Measurements from ENCODE around the gene HMGCL. TPM values are rescaled to one million over a fixed set of nuclear protein-coding genes. Genes with fewer than 3 reads are reported as not detected.
"Not testable (repeated sequence)": the region's sequence is repeated elsewhere in the genome, so short reads cannot be mapped to it uniquely, and the experiment has no call there.

HMGCL gene
- total RNA-seq, 1 experiment from 2014 or later = 28.2 TPM

DNA sequence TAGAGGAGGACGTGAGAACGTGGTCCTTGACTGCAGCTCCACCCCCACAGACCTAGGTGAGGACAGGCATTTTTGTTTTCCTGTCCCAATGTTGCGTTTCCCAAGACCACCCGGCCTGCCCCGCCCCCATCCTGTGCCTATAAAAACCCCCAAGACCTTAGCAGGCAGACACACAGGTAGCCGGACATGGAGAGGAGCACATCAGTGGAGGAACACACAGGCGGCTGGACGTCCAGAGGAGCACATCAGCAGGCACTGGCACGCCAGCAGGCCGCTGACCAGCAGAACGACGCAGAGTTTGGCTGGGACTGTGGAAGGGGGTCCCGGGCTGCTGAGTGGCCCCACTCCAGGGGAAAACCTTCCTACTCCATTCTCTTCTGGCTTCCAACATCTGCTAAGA is 12.7 kb upstream of the HMGCL start:
- POLR2A ChIA-PET (ENCODE audit: unreplicated experiment) = no interaction called here
- ATAC-seq (peak; percentile 23), DNase-seq (no peak)
- Histone ChIP-seq H3K36me3 (ENCODE audit: low read depth, low read length) (no peaks in the 10 kb centered on the region), H3K4me1 (ENCODE audit: insufficient read depth, low read length) (peaks cover 5% of the 10 kb centered on the region; the same call in 1 of the 2 replicates), H3K4me2 (ENCODE audit: low read length) (peak overlapping the region; percentile 83), H3K9me2 (replicated peaks; ENCODE audit: low read length) (no peaks in the 10 kb centered on the region), H3K27me3 (ENCODE audit: low read length) (no peaks in the 10 kb centered on the region), H3F3A (ENCODE audit: low read length, unreplicated experiment) (no peaks in the 10 kb centered on the region), H3K9ac (ENCODE audit: low read length) (no peak overlapping the region), H3K4me3 (ENCODE audit: low read length) (peak overlapping the region; percentile 62), H4K20me1 (ENCODE audit: low read length) (no peaks in the 10 kb centered on the region), H3K9me3 (ENCODE audit: low read length) (no peaks in the 10 kb centered on the region), H3K27ac (ENCODE audit: low read length) (no peak overlapping the region), H3K79me2 (ENCODE audit: low read length) (no peaks in the 10 kb centered on the region), H2AFZ (ENCODE audit: low read length) (peak overlapping the region; percentile 72)
- intact Hi-C loops (cut with micrococcal nuclease) = no loop called here
- no TSS peak for BruUV-seq (replicated peaks)
- TF ChIP-seq EZH2phosphoT487 (IDR thresholded peaks at IDR 0.05; ENCODE audit: borderline replicate concordance, low read length) (no peak), EZH2 (IDR thresholded peaks at IDR 0.05; ENCODE audit: low read length, unreplicated experiment) (no peak)
- TF ChIP-seq, protein P1, sequence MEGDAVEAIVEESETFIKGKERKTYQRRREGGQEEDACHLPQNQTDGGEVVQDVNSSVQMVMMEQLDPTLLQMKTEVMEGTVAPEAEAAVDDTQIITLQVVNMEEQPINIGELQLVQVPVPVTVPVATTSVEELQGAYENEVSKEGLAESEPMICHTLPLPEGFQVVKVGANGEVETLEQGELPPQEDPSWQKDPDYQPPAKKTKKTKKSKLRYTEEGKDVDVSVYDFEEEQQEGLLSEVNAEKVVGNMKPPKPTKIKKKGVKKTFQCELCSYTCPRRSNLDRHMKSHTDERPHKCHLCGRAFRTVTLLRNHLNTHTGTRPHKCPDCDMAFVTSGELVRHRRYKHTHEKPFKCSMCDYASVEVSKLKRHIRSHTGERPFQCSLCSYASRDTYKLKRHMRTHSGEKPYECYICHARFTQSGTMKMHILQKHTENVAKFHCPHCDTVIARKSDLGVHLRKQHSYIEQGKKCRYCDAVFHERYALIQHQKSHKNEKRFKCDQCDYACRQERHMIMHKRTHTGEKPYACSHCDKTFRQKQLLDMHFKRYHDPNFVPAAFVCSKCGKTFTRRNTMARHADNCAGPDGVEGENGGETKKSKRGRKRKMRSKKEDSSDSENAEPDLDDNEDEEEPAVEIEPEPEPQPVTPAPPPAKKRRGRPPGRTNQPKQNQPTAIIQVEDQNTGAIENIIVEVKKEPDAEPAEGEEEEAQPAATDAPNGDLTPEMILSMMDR (conservative IDR thresholded peaks at IDR 0.05; ENCODE audit: low read depth, low read length) = no peak
- CTCF ChIA-PET = no interaction called here

DNA sequence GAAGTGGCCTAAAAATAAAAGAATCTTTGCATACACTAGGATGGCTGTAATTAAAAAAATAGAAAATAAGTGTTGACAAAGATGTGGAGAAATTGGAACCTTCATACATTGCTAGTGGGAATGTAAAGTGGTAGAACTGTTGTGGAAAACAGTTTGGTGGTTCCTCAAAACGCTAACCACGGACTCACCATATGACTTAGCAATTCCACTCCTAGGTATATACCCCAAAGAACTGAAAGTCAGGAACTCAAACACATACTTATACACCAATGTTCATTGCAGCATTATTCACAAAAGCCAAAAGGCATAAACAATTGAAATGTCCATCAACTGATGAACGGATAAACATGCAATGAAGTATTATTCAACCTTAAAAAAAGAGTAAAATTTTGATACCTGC is 10.8 kb upstream of the HMGCL start:
- Histone ChIP-seq H3K9ac (ENCODE audit: low read length) (no peak overlapping the region), H3K4me1 (ENCODE audit: insufficient read depth, low read length) (peaks cover 5% of the 10 kb centered on the region; the same call in 1 of the 2 replicates), H3K9me3 (ENCODE audit: low read length) (no peaks in the 10 kb centered on the region), H2AFZ (ENCODE audit: low read length) (no peak overlapping the region), H3F3A (ENCODE audit: low read length, unreplicated experiment) (no peaks in the 10 kb centered on the region), H3K79me2 (ENCODE audit: low read length) (no peaks in the 10 kb centered on the region), H3K4me2 (ENCODE audit: low read length) (no peak overlapping the region), H3K36me3 (ENCODE audit: low read depth, low read length) (no peaks in the 10 kb centered on the region), H3K4me3 (ENCODE audit: low read length) (no peak overlapping the region), H3K27me3 (ENCODE audit: low read length) (no peaks in the 10 kb centered on the region), H3K9me2 (replicated peaks; ENCODE audit: low read length) (no peaks in the 10 kb centered on the region), H4K20me1 (ENCODE audit: low read length) (no peaks in the 10 kb centered on the region), H3K27ac (ENCODE audit: low read length) (no peak overlapping the region)
- CTCF ChIA-PET = no interaction called here
- POLR2A ChIA-PET (ENCODE audit: unreplicated experiment) = no interaction called here
- intact Hi-C loops (cut with micrococcal nuclease) = no loop called here
- ATAC-seq = no peak
- DNase-seq = no peak
- no TSS peak for BruUV-seq (replicated peaks)
- TF ChIP-seq EZH2phosphoT487 (IDR thresholded peaks at IDR 0.05; ENCODE audit: borderline replicate concordance, low read length) (no peak), EZH2 (IDR thresholded peaks at IDR 0.05; ENCODE audit: low read length, unreplicated experiment) (no peak)
- TF ChIP-seq, protein P1 (conservative IDR thresholded peaks at IDR 0.05; ENCODE audit: low read depth, low read length) = no peak

DNA sequence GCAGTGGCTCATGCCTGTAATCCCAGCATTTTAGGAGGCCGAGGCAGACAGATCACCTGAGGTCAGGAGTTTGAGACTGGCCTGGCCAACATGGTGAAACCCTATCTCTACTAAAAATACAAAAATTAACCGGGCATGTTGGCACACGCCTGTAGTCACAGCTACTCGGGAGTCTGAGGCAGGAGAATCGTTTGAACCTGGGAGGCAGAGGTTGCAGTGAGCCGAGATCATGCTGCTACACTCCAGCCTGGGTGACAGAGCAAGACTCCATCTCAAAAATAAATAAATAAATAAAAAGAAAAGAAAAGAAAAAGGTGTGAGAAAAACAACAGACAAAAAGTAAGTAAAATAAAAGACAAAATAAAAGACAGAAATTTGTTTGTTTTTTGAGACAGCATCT is 8.9 kb upstream of the HMGCL start:
- CTCF ChIA-PET; POLR2A ChIA-PET (ENCODE audit: unreplicated experiment): not testable (repeated sequence)

More for the DNA sequence above, 8.9 kb upstream of the HMGCL start:
- H3K27me3 ChIP-seq (ENCODE audit: low read length); H4K20me1 ChIP-seq (ENCODE audit: low read length); H3F3A ChIP-seq (ENCODE audit: low read length, unreplicated experiment); ATAC-seq; H3K27ac ChIP-seq (ENCODE audit: low read length); H3K79me2 ChIP-seq (ENCODE audit: low read length); H3K9ac ChIP-seq (ENCODE audit: low read length); BruUV-seq (replicated peaks); H3K36me3 ChIP-seq (ENCODE audit: low read depth, low read length); H3K9me3 ChIP-seq (ENCODE audit: low read length); H3K4me3 ChIP-seq (ENCODE audit: low read length); H2AFZ ChIP-seq (ENCODE audit: low read length); H3K4me2 ChIP-seq (ENCODE audit: low read length); DNase-seq; intact Hi-C loops (cut with micrococcal nuclease); H3K9me2 ChIP-seq (replicated peaks; ENCODE audit: low read length): not testable (repeated sequence)
- peaks cover 11% of the 10 kb centered on the region; the same call in 1 of the 2 replicates for H3K4me1 ChIP-seq (ENCODE audit: insufficient read depth, low read length)

Data from PC-3 (cell line).